Type B pancreatic cell (in vitro differentiated cells): ENCODE measurements around the gene RORB. TPM values are rescaled to one million over a fixed set of nuclear protein-coding genes. Genes with fewer than 3 reads are reported as not detected.

Experiments used
- DNase-seq: peaks from one replicate; pipeline ENCODE4 v3.0.0; 2021; ENCODE audit warnings: mixed read lengths; ENCODE audit not compliant: unreplicated experiment; ENCODE audit errors: extremely low spot score
- H3K27ac Mint-ChIP-seq: 2 replicates; pipeline ENCODE4 v1.8.0; 2021; ENCODE audit warnings: mild to moderate bottlenecking, mixed read lengths
- H3K27me3 Mint-ChIP-seq: 2 replicates; pipeline ENCODE4 v1.8.0; 2021; ENCODE audit warnings: mixed read lengths
- H3K36me3 Mint-ChIP-seq: 2 replicates; pipeline ENCODE4 v1.8.0; 2021; ENCODE audit warnings: mixed read lengths
- H3K4me1 Mint-ChIP-seq: one replicate; pipeline ENCODE4 v1.8.0; 2021; ENCODE audit warnings: mixed read lengths; ENCODE audit not compliant: unreplicated experiment
- H3K4me3 Mint-ChIP-seq: 2 replicates; pipeline ENCODE4 v1.8.0; 2021; ENCODE audit warnings: mild to moderate bottlenecking, mixed read lengths
- H3K9me3 Mint-ChIP-seq: 2 replicates; pipeline ENCODE4 v1.8.0; 2021; ENCODE audit warnings: mixed read lengths
- CTCF ChIP-seq: fragments of 200-600 bp; sonication (generic); conservative IDR thresholded peaks from 2 replicates; pipeline ENCODE4 v1.5.0; 2021; ENCODE audit warnings: antibody characterized with exemption, mild to moderate bottlenecking
- total RNA-seq: library from RNA; stranded (reverse); gene quantifications from 2 replicates; pipeline ENCODE4 v1.2.1, GENCODE V29; 2021; ENCODE audit warnings: low replicate concordance

The RORB gene
- total RNA-seq, 1 donor from 2014 or later = 1.7 TPM

GRCh38 chr9:74501570-74501969 is 4.4 kb downstream of the RORB start:
- Mint-ChIP-seq H3K27me3 (peaks cover 69% of the 10 kb centered on the region), H3K4me1 (peaks cover 21% of the 10 kb centered on the region), H3K9me3 (no peaks in the 10 kb centered on the region), H3K36me3 (no peaks in the 10 kb centered on the region), H3K4me3 (no peak overlapping the region), H3K27ac (no peak overlapping the region)
- TF ChIP-seq CTCF = no peak
- DNase-seq = no peak

GRCh38 chr9:74503219-74503618 is 6.1 kb downstream of the RORB start:
- Mint-ChIP-seq H3K9me3 (no peaks in the 10 kb centered on the region), H3K27ac (no peak overlapping the region), H3K27me3 (peaks cover 56% of the 10 kb centered on the region), H3K4me3 (no peak overlapping the region), H3K4me1 (peaks cover 14% of the 10 kb centered on the region), H3K36me3 (no peaks in the 10 kb centered on the region)
- TF ChIP-seq CTCF = no peak
- no peak for DNase-seq

- H3K4me3 Mint-ChIP-seq = no peak overlapping the region
- no peaks in the 10 kb centered on the region for H3K9me3 Mint-ChIP-seq
- no peak for DNase-seq
- TF ChIP-seq CTCF = no peak
- H3K27ac Mint-ChIP-seq = no peak overlapping the region
- H3K36me3 Mint-ChIP-seq = no peaks in the 10 kb centered on the region
- H3K4me1 Mint-ChIP-seq = peaks cover 14% of the 10 kb centered on the region
- H3K27me3 Mint-ChIP-seq = peaks cover 52% of the 10 kb centered on the region
These were observed 6.5 kb downstream of the RORB start for GRCh38 chr9:74503666-74504065.

- TF ChIP-seq CTCF = no peak
- H3K36me3 Mint-ChIP-seq = no peaks in the 10 kb centered on the region
- H3K4me1 Mint-ChIP-seq = no peaks in the 10 kb centered on the region
- no peak overlapping the region for H3K4me3 Mint-ChIP-seq
- peaks cover 17% of the 10 kb centered on the region for H3K27me3 Mint-ChIP-seq
- no peaks in the 10 kb centered on the region for H3K9me3 Mint-ChIP-seq
- DNase-seq = no peak
- H3K27ac Mint-ChIP-seq = no peak overlapping the region
These were observed 14.2 kb downstream of the RORB start for GRCh38 chr9:74511333-74511732.

- Mint-ChIP-seq H3K4me1 (no peaks in the 10 kb centered on the region), H3K27me3 (peaks cover 13% of the 10 kb centered on the region), H3K9me3 (no peaks in the 10 kb centered on the region), H3K36me3 (no peaks in the 10 kb centered on the region), H3K4me3 (no peak overlapping the region), H3K27ac (no peak overlapping the region)
- DNase-seq = no peak
- no peak for TF ChIP-seq CTCF
These were observed 15.3 kb downstream of the RORB start for GRCh38 chr9:74512416-74512815.

GRCh38 chr9:74513221-74513620 is 16.1 kb downstream of the RORB start:
- no peak for TF ChIP-seq CTCF
- H3K27ac Mint-ChIP-seq = no peak overlapping the region
- no peak for DNase-seq
- H3K9me3 Mint-ChIP-seq = no peaks in the 10 kb centered on the region
- H3K4me3 Mint-ChIP-seq = no peak overlapping the region
- peaks cover 11% of the 10 kb centered on the region for H3K27me3 Mint-ChIP-seq
- no peaks in the 10 kb centered on the region for H3K36me3 Mint-ChIP-seq
- no peaks in the 10 kb centered on the region for H3K4me1 Mint-ChIP-seq
